Sigmoid colon (tissue), 7 donors: Measurements from ENCODE around the gene NRG3. TPM values are rescaled to one million over a fixed set of nuclear protein-coding genes. Genes with fewer than 3 reads are reported as not detected.

Experiments used
- DNase-seq: peaks from one replicate; pipeline ENCODE4 v3.0.0-alpha.2; 2019
- H3K27ac ChIP-seq, 4 donors: fragments of 200-600 bp; sonication (generic); one replicate each; pipeline ENCODE4 v1.5.1; 2016 to 2019; ENCODE audit warnings: mild to moderate bottlenecking in 1 of 4
- H3K27me3 ChIP-seq, 3 donors: fragments of 200-600 bp; sonication (generic); one replicate each; pipeline ENCODE4 v1.5.1; 2019; ENCODE audit warnings: mild to moderate bottlenecking in 1 of 3
- H3K36me3 ChIP-seq, 4 donors: fragments of 200-600 bp; sonication (generic); one replicate each; pipeline ENCODE4 v1.5.1; 2016 to 2019
- H3K4me1 ChIP-seq, 4 donors: fragments of 200-600 bp; sonication (generic); one replicate each; pipeline ENCODE4 v1.5.1; 2017 to 2019
- H3K4me3 ChIP-seq, 4 donors: fragments of 200-600 bp; sonication (generic); one replicate each; pipeline ENCODE4 v1.5.1; 2017 to 2019; ENCODE audit warnings: mild to moderate bottlenecking in 2 of 4, moderate library complexity in 1 of 4
- H3K9me3 ChIP-seq, 4 donors: fragments of 200-600 bp in 3 of 4; sonication (generic) in 3 of 4; one replicate each; pipeline versions ENCODE4 v1.5.1 to v1.6.1; 2013 to 2019
- CTCF ChIP-seq, 4 experiments: fragments of 450-650 bp in 3 of 4; fragments of 200-600 bp in 1 of 4; IDR thresholded peaks; one replicate each; pipeline ENCODE4 v1.5.1; 2016 to 2019; ENCODE audit warnings: antibody characterized with exemption in 4 of 4, mild to moderate bottlenecking in 3 of 4, moderate library complexity in 2 of 4
- EP300 ChIP-seq, 4 donors: sonication (generic); formaldehyde crosslinking; IDR thresholded peaks; one replicate each; pipeline ENCODE4 v1.6.1; 2017; ENCODE audit warnings: antibody characterized with exemption in 4 of 4
- POLR2A ChIP-seq, 2 donors: fragments of 450-650 bp; IDR thresholded peaks; one replicate each; pipeline ENCODE4 v1.6.1; 2016; ENCODE audit warnings: antibody characterized with exemption in 2 of 2, mild to moderate bottlenecking in 2 of 2, moderate library complexity in 2 of 2
- POLR2AphosphoS5 ChIP-seq, 4 donors: sonication (generic); formaldehyde crosslinking; IDR thresholded peaks; one replicate each; pipeline ENCODE4 v1.6.1; 2017; ENCODE audit warnings: antibody characterized with exemption in 4 of 4
- WGBS, 2 donors: extraction: QIAGEN DNeasy Blood & Tissue Kit; methylation state at CpG; one replicate each; pipeline ENCODE4 v1.1.7; 2013; 5-methylcytosine and 5-hydroxymethylcytosine counted together
- intact Hi-C: fragments of 100-400 bp; cut with DNase I; formaldehyde crosslinking; loops from one replicate; pipeline ENCODE4 v1.15.1; 2023
- polyA plus RNA-seq, 3 donors: library from polyadenylated mRNA; stranded (reverse); fragments of 200-250 nt; gene quantifications; one replicate each; pipeline ENCODE4 v1.2.3, GENCODE V29; 2013
- total RNA-seq, 4 donors: library from RNA; depleted of rRNA; stranded (reverse); fragments of >200 nt; gene quantifications; one replicate each; pipeline ENCODE4 v1.1.0, GENCODE V29; 2016
- donor health status: healthy with polysubstance abuse.
- donor health status: Bipolar disorder and iron deficiency.
- donor health status: healthy.

The NRG3 gene
- total RNA-seq, result 1 to 10 TPM in 2 of 4 donors, under 1 TPM in 2; 0.41 to 2.2 (median 1.5) TPM
- under 1 TPM in 1 of 3 donors, not detected in 2; 0.17 TPM for polyA plus RNA-seq

DNA sequence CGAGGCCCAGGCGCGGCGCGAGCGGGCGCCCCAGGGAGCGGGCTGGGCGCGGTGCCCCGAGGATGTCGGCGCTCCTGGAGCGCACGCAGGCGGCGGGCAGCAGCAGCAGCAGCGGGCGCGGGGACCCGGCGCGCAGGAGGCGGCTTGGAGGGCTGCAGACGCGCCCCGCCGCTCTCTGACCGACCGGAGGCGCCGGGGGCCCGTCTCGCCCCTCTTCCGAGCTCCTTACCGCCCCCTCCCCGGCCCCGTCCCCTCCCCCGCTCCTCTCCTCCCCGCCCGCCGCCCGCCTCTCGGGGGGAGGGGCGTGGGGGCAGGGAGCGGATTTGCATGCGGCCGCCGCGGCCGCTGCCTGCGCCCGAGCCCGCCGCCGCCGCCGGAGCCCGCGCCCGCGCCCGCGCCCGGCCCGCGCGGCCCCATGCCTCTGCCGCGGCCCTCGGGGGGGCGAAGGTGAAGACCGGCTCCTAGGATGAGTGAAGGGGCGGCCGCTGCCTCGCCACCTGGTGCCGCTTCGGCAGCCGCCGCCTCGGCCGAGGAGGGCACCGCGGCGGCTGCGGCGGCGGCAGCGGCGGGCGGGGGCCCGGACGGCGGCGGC is at the start of gene NRG3:
TSS of gene NRG3 (plus strand) at position 320 of the 592 bp plus-strand sequence.
- 1 to 3% methylated on average over 91 to 95 of the region's 95 CpGs for WGBS, 2 donors
- intact Hi-C loops, result no loop called here
- no peak within 1 kb of the TSS for H3K27ac ChIP-seq
- peaks cover 0 to 22% (median 21%) of the 10 kb centered on the region in 4 donors for H3K4me1 ChIP-seq
- peak within 1 kb of the TSS in 3 of 4 donors; percentile 31 to 49 (median 46) for H3K4me3 ChIP-seq
- peaks cover 22 to 80% (median 39%) of the 10 kb centered on the region in 3 donors for H3K27me3 ChIP-seq
- no peak for DNase-seq
- no peaks in the 10 kb centered on the region for H3K9me3 ChIP-seq
- no peaks in the 10 kb centered on the region for H3K36me3 ChIP-seq
- TF ChIP-seq EP300 (IDR thresholded peaks at IDR 0.05), result no peak
- no peak for TF ChIP-seq POLR2AphosphoS5 (IDR thresholded peaks at IDR 0.05)
- TF ChIP-seq POLR2A (IDR thresholded peaks at IDR 0.05), result no peak
- TF ChIP-seq CTCF (IDR thresholded peaks at IDR 0.05), result no peak

GRCh38 chr10:81828251-81828650 is 46.7 kb upstream of the NRG3 start:
- Histone ChIP-seq H3K27me3 (no peaks in the 10 kb centered on the region), H3K27ac (no peak overlapping the region), H3K4me3 (no peak overlapping the region), H3K9me3 (no peaks in the 10 kb centered on the region), H3K36me3 (no peaks in the 10 kb centered on the region), H3K4me1 (no peaks in the 10 kb centered on the region)
- intact Hi-C loops, result no loop called here
- WGBS, 2 donors, result 69 to 73% methylated on average over 4 of the region's 4 CpGs
- DNase-seq, result no peak
- TF ChIP-seq POLR2AphosphoS5 (IDR thresholded peaks at IDR 0.05) (no peak), CTCF (IDR thresholded peaks at IDR 0.05) (no peak), EP300 (IDR thresholded peaks at IDR 0.05) (no peak), POLR2A (IDR thresholded peaks at IDR 0.05) (no peak)

DNA sequence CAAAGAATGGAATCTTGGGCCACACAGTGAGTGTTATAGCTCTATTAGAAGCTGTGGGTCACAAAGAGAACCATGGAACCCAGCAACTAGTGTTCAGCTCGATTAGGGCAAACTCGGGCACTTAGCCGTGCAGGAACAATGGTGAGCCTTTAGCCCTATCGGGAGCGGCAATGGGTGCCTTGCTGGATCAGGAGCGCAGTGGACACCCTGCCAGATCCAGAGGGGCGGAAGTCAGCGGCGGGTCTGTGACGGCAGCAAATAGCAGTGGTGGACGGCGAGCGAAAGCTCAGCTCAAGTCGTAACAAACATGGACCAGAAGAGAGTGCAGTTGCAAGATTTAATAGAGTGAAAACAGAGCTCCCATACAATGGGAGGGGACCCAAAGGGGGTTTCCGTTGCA is 43.9 kb upstream of the NRG3 start:
- intact Hi-C loops, result no loop called here
- Histone ChIP-seq H3K9me3 (no peaks in the 10 kb centered on the region), H3K4me3 (no peak overlapping the region), H3K27me3 (no peaks in the 10 kb centered on the region), H3K36me3 (no peaks in the 10 kb centered on the region), H3K4me1 (no peaks in the 10 kb centered on the region), H3K27ac (no peak overlapping the region)
- TF ChIP-seq POLR2A (IDR thresholded peaks at IDR 0.05) (no peak), POLR2AphosphoS5 (IDR thresholded peaks at IDR 0.05) (no peak), CTCF (IDR thresholded peaks at IDR 0.05) (no peak), EP300 (IDR thresholded peaks at IDR 0.05) (no peak)
- 90 to 95% methylated on average over 15 of the region's 15 CpGs for WGBS, 2 donors
- no peak for DNase-seq

GRCh38 chr10:81838950-81839349 is 36.0 kb upstream of the NRG3 start:
- intact Hi-C loops, result no loop called here

More at GRCh38 chr10:81838950-81839349, 36.0 kb upstream of the NRG3 start:
- Histone ChIP-seq H3K4me3 (no peak overlapping the region), H3K4me1 (peaks cover 0 to 3% (median 0%) of the 10 kb centered on the region in 4 donors), H3K27me3 (no peaks in the 10 kb centered on the region), H3K36me3 (no peaks in the 10 kb centered on the region), H3K9me3 (no peaks in the 10 kb centered on the region), H3K27ac (no peak overlapping the region)
- no peak for DNase-seq
- no peak for TF ChIP-seq EP300 (IDR thresholded peaks at IDR 0.05)
- TF ChIP-seq POLR2A (IDR thresholded peaks at IDR 0.05), result no peak
- TF ChIP-seq POLR2AphosphoS5 (IDR thresholded peaks at IDR 0.05), result no peak
- TF ChIP-seq CTCF (IDR thresholded peaks at IDR 0.05), result no peak
